Coronary artery (tissue), 2 donors: Measurements from ENCODE around the gene PEF1.

Experiments
- DNase-seq: peaks from one replicate; pipeline ENCODE4 v3.0.0-alpha.2; 2017; ENCODE audit warnings: low spot score
- H3K27ac ChIP-seq, 2 donors: fragments of 200-600 bp; sonication (generic); one replicate each; pipeline ENCODE4 v1.5.1; 2016 to 2019
- H3K4me3 ChIP-seq: fragments of 200-600 bp; sonication (generic); 2 replicates; pipeline ENCODE4 v1.5.1; 2016; ENCODE audit warnings: mild to moderate bottlenecking, moderate library complexity
- CTCF ChIP-seq: fragments of 200-600 bp; sonication (generic); IDR thresholded peaks from one replicate; pipeline ENCODE4 v1.5.1; 2019; ENCODE audit warnings: antibody characterized with exemption

PEF1 gene

GRCh38 chr1:31591425-31592093, 53.1 kb downstream of the PEF1 start:
- TF ChIP-seq CTCF, result no peak
- DNase-seq, result peak; percentile 87
- H3K4me3 ChIP-seq, result no peak overlapping the region
- H3K27ac ChIP-seq, result peak overlapping the region; percentile 63 to 93

GRCh38 chr1:31588751-31589515, 55.7 kb downstream of the PEF1 start:
- Histone ChIP-seq H3K4me3 (peak overlapping the region; percentile 63), H3K27ac (peak overlapping the region; percentile 95 to 99)
- DNase-seq, result peak; percentile 85
- TF ChIP-seq CTCF, result no peak

DNA sequence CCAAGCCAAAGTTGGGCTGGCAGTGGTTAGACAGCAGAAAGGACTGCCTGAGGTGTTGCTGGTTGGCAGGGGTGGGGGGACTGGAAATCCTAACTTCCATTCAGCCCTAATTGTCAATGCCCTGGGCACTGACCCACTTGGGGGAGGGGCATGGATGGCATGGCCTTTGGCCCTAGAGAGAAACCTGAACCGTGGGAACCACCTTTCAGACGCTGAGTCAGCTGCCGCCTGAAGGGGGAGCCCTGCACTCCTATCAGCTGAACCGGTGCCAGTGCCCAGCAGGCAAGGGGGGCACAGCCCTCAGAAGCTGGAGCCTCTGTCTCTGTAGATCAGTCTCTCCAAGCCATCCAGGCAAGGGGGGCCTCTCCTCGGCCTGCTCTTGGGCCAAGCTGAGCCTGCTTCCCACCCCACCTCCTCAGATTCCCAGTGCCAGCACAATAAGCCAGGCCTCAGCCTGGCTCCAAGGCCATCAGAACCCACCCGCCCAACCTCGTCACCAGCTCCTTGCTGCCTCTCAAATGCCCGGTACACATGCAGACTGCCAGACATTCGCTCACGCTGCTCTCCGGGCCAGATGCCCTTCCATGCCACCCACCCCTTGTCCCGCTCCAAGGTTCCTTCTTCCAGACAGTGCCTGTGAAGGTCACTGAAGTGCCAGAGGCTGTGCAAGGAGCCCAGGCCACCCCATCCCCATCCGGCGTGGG, 56.8 kb downstream of the PEF1 start:
- Histone ChIP-seq H3K27ac (peak overlapping the region; percentile 95 to 99), H3K4me3 (peak overlapping the region; percentile 63)
- TF ChIP-seq CTCF, result peak; percentile 44
- DNase-seq, result peak; percentile 93

DNA sequence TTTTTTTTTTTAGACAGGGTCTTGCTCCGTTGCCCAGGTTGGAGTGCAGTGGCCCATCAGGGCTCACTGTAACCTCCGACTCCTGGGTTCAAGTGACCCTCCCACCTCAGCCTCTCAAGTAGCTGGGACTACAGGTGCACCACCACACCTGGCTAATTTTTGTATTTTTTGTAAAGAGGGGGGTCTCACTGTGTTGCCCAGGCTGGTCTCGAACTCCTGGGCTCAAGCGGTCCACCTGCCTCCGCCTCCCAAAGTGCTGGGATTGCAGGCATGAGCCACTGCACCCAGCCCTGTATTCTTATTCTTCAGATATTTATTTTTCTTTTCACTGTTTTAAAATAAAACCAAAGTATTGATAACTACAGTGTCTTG, 57.4 kb downstream of the PEF1 start:
- DNase-seq, result peak; percentile 60
- H3K4me3 ChIP-seq, result peak overlapping the region; percentile 63
- peak overlapping the region; percentile 95 to 99 for H3K27ac ChIP-seq

DNA sequence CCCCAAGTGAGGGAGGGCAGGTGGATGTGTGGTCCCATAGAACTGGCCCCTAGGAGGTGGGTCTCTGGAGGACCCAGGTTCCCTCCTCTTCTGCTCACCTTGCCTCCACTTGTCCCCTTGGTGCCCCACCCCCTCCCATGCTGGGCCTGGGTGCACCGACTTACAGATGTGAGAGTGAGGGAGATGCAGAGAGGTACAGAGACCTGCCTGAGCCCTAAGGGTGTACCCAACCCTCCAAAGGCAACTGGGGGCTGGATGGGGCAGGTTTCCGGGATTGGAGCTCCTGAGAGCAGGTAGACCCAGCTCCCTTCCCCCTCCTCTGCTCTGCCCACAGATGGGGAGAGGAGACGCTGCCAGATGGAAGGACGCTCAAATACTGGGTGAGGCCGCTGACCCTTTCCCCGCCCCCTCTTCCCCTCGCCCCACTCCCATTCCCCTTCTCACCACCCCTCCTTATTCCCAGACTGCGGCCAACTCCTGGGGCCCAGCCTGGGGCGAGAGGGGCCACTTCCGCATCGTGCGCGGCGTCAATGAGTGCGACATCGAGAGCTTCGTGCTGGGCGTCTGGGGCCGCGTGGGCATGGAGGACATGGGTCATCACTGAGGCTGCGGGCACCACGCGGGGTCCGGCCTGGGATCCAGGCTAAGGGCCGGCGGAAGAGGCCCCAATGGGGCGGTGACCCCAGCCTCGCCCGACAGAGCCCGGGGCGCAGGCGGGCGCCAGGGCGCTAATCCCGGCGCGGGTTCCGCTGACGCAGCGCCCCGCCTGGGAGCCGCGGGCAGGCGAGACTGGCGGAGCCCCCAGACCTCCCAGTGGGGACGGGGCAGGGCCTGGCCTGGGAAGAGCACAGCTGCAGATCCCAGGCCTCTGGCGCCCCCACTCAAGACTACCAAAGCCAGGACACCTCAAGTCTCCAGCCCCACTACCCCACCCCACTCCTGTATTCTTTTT, 58.0 kb downstream of the PEF1 start:
- peak overlapping the region; percentile 34 for H3K4me3 ChIP-seq
- TF ChIP-seq CTCF, result no peak
- DNase-seq, result peak; percentile 70
- peak overlapping the region; percentile 95 to 99 for H3K27ac ChIP-seq

DNA sequence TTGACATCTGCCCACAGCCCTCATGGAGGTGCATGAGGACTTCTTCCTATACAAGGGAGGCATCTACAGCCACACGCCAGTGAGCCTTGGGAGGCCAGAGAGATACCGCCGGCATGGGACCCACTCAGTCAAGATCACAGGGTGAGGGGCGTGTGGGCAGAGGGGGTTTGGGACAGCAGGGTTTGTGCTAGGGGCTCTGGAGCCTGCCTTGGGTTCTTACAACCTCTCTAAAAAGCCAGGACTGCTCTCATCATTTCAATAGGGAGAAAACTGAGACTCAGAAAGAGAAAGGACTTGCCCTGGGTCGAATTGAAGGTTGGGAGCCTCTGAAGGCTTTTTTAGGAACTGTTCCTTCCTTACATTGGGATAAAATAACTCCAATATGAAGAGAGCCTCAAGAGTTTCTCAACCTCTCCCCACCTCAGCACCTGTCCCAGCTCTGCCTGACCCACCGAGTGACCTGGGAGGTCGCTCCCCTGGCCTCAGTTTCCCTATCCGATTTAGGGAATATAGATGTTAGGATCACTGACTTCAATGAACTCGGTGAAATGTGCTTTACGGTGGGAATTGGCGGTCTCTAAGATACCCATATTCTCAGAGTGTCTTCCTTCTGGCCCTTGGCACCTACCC, 58.8 kb downstream of the PEF1 start:
- no peak overlapping the region for H3K4me3 ChIP-seq
- TF ChIP-seq CTCF, result no peak
- H3K27ac ChIP-seq, result peak overlapping the region; percentile 95 to 99
- DNase-seq, result no peak
